HG02759 (cell line): Measurements from ENCODE around the gene DCD.
A peak's percentile ranks its signal among the peaks of the same experiment; 100 is the strongest.

ENCODE experiments used
- ATAC-seq: cut with Tn5 transposase; IDR thresholded peaks from one replicate; pipeline ENCODE4 v1.9.1; 2021; ENCODE audit warnings: mild to moderate bottlenecking, moderate library complexity; ENCODE audit not compliant: unreplicated experiment

DCD gene

GRCh38 chr12:54608769-54609168 lies 39.4 kb downstream of the DCD start:
- no peak for ATAC-seq

- ATAC-seq = no peak
These were observed 40.0 kb downstream of the DCD start for GRCh38 chr12:54608156-54608555.

GRCh38 chr12:54606556-54606955 lies 41.6 kb downstream of the DCD start:
- ATAC-seq = no peak

GRCh38 chr12:54605138-54605970 lies 42.8 kb downstream of the DCD start:
- ATAC-seq = no peak

- ATAC-seq = no peak
These were observed 43.7 kb downstream of the DCD start for GRCh38 chr12:54604436-54604835.

- ATAC-seq = no peak
These were observed 44.3 kb downstream of the DCD start for GRCh38 chr12:54603872-54604271.

GRCh38 chr12:54603173-54603814 lies 44.9 kb downstream of the DCD start:
- peak; percentile 84 for ATAC-seq

- no peak for ATAC-seq
These were observed 45.5 kb downstream of the DCD start for GRCh38 chr12:54602661-54603060.

GRCh38 chr12:54601841-54602240 lies 46.3 kb downstream of the DCD start:
- ATAC-seq = no peak

- ATAC-seq = no peak
These were observed 49.2 kb downstream of the DCD start for GRCh38 chr12:54598970-54599369.

GRCh38 chr12:54596526-54596946 lies 51.6 kb downstream of the DCD start:
- ATAC-seq = no peak

GRCh38 chr12:54595471-54595870 lies 52.7 kb downstream of the DCD start:
- no peak for ATAC-seq
